ENCODE measurements around the gene PRMT3.
"Not testable (repeated sequence)": the region's sequence is repeated elsewhere in the genome, so short reads cannot be mapped to it uniquely, and the experiment has no call there.

PRMT3 gene

DNA sequence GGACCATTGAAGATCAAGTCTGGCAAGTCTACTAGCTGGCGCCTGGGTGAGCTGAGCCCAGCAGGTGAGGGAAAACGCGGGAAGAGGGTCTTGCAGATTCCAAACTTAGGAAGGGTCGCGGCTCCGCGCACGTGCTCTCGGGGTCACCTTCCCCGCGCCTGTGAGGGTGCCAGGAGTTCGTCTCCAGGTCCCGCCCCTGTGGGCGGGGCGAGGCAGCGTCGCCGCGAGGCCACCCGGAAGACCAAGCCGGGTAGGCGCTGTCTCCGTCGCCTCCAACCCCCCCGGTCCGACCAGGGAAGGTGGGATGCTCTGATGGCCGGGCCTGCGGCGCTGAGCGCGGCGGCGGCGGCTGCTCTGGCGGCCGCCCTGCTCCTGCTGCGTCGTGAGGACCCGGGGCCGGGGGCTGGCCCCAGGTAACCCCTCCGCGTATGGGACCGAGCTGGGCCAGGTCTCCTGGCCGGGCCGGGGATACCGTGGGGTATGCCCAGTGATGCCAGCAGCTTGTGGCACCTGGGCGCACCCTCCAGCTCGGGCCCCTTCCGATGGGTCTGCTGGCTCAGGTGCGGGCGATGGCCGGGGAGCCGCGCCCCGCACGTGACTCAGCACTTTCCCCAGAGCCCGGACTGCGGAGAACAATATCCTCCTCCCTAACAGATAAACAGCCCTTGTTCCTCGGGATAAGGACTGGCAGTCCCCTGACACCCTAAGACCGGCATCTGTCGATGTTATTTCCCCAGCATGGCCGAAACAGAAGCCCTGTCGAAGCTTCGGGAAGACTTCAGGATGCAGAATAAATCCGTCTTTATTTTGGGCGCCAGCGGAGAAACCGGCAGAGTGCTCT, 23.8 kb upstream of the PRMT3 start, which contains the start of gene HTATIP2:
Gene HTATIP2, plus strand, starts transcription at position 215 of the 841 bp plus-strand sequence. Its CDS starts 524 bp downstream, at position 739.
- Histone ChIP-seq H3K4me1 (ENCODE audit: control insufficient read depth, insufficient read depth, low read length) (peaks cover 62% of the 10 kb centered on the region), H3K9me3 (replicated peaks; ENCODE audit: low read length) (no peaks in the 10 kb centered on the region), H3K27me3 (ENCODE audit: control insufficient read depth, insufficient read depth, low read length) (no peaks in the 10 kb centered on the region), H3K4me2 (ENCODE audit: low read length) (peak within 1 kb of the TSS; percentile 89), H3K4me3 (ENCODE audit: low read length) (peak within 1 kb of the TSS; percentile 75), H3K9ac (ENCODE audit: low read depth, low read length) (peak within 1 kb of the TSS; percentile 87), H3K36me3 (ENCODE audit: insufficient read depth, low read length) (no peaks in the 10 kb centered on the region)

DNA sequence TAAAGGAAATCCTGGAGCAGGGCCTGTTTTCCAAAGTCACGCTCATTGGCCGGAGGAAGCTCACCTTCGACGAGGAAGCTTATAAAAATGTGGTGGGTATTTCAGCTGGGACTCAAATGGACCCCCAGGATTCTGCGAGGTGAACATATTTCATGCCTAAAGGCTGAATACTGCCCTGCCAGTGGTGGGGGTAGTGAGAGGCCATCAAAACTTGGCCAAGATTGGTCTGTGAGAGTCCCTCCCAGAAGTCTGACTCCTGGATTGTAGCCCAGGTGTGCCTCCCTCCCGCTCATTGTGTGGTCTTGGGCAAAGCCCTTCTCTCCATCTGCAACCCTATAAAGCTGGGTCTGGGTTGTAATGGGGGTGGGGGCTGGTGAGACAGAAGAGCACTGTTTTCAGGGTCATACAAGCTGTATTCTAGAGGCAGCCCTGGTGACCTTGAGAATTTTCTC, 23.1 kb upstream of the PRMT3 start:
- Histone ChIP-seq H3K9ac (ENCODE audit: low read depth, low read length) (peak overlapping the region; percentile 87), H3K9me3 (replicated peaks; ENCODE audit: low read length) (no peaks in the 10 kb centered on the region), H3K36me3 (ENCODE audit: insufficient read depth, low read length) (no peaks in the 10 kb centered on the region), H3K4me3 (ENCODE audit: low read length) (peak overlapping the region; percentile 75), H3K4me1 (ENCODE audit: control insufficient read depth, insufficient read depth, low read length) (peaks cover 69% of the 10 kb centered on the region), H3K4me2 (ENCODE audit: low read length) (peak overlapping the region; percentile 89), H3K27me3 (ENCODE audit: control insufficient read depth, insufficient read depth, low read length) (no peaks in the 10 kb centered on the region)

DNA sequence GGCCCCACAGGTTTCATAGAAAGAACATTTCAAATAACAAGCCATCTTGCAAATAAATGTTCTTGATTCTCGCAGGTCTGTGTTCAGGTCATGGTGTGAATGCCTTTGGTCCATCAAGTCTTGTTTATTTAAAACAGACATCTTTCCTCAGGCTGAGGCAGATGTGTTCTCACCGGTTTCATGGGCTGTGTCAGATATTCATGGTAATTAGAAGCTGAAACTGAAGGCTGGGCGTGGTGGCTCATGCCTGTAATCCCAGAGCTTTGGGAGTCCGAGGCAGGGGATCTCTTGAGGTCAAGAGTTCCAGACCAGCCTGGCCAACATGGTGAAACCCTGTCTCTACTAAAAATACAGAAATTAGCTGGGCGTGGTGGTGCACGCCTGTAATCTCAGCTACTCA, 22.1 kb upstream of the PRMT3 start:
- not testable (repeated sequence) for H3K4me3 ChIP-seq (ENCODE audit: low read length); H3K27me3 ChIP-seq (ENCODE audit: control insufficient read depth, insufficient read depth, low read length); H3K9me3 ChIP-seq (replicated peaks; ENCODE audit: low read length); H3K4me2 ChIP-seq (ENCODE audit: low read length); H3K36me3 ChIP-seq (ENCODE audit: insufficient read depth, low read length); H3K9ac ChIP-seq (ENCODE audit: low read depth, low read length)
- H3K4me1 ChIP-seq (ENCODE audit: control insufficient read depth, insufficient read depth, low read length) = peaks cover 70% of the 10 kb centered on the region

DNA sequence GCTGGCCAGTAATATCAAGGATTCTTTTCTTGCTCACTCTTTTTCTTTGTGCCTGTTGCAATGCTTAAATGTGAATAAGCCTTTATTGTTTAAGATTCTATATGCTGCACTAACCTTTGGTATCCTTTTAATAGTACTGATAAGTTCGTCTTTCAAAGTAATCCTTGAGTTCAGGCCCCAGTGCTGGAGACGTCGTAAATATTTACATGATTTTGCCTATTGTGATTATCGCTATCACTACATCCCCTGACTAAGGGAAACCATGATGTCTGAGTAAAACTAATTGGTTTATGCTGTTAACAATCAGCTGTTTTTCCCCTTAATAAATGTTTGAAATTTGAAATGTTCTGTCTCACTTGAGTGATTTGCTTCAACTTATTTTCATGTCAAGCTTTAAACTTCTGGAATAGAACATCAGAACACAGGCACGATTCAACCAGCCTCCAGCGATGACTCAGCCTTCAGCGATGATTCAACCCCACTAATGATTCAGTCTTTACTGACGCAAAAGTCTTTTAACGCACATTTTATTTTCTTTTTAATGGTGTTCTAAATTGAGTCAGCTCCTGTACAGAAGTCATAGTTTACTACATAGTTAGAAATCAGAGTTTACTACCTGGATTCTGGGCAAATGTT, 20.1 kb upstream of the PRMT3 start:
- Histone ChIP-seq H3K27me3 (ENCODE audit: control insufficient read depth, insufficient read depth, low read length) (no peaks in the 10 kb centered on the region), H3K4me2 (ENCODE audit: low read length) (peak overlapping the region; percentile 55), H3K4me1 (ENCODE audit: control insufficient read depth, insufficient read depth, low read length) (peaks cover 59% of the 10 kb centered on the region), H3K9ac (ENCODE audit: low read depth, low read length) (peak overlapping the region; percentile 59), H3K4me3 (ENCODE audit: low read length) (peak overlapping the region; percentile 4), H3K9me3 (replicated peaks; ENCODE audit: low read length) (no peaks in the 10 kb centered on the region), H3K36me3 (ENCODE audit: insufficient read depth, low read length) (no peaks in the 10 kb centered on the region)

DNA sequence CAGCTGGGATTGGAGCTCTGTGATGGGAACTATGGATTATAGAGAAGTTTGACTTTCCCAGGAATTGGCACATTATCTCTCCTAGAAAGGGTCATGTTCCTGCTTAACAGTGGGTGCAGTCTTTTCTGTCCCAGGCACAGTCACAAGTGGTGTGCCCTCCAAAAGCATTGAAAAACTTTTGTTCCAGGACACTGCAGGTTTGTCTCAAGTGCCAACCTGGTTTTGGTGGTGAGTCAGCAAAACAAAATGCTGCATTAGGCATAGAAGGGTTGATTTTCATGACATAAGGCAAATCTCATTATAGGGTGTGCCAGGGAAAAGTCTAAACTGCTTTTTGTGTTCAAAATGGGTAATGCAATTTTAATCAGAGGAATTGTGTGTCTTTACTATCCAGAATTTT, 19.1 kb upstream of the PRMT3 start:
- no peaks in the 10 kb centered on the region for H3K9me3 ChIP-seq (replicated peaks; ENCODE audit: low read length)
- H3K4me1 ChIP-seq (ENCODE audit: control insufficient read depth, insufficient read depth, low read length) = peaks cover 49% of the 10 kb centered on the region
- H3K27me3 ChIP-seq (ENCODE audit: control insufficient read depth, insufficient read depth, low read length) = no peaks in the 10 kb centered on the region
- no peak overlapping the region for H3K4me3 ChIP-seq (ENCODE audit: low read length)
- H3K36me3 ChIP-seq (ENCODE audit: insufficient read depth, low read length) = no peaks in the 10 kb centered on the region
- peak overlapping the region; percentile 30 for H3K4me2 ChIP-seq (ENCODE audit: low read length)
- peak overlapping the region; percentile 40 for H3K9ac ChIP-seq (ENCODE audit: low read depth, low read length)

DNA sequence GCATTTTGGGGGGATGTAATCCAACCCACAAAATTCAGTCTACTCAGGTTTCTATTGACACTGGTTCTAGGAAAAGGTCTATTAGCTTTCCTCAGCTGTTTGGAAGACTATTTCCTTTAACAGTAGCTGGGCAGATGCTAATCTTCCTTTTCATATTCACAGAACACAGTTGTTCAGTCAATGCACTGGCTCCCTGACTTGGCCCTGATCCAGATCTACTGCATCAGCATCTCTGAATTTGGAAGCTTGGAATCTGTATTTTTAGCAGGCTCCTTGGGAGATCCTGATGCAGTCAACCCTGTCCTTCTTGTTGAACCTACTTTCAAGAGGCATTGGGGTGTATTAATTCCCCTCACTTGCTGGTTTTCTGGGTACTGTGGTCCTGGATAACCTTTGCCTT, 17.7 kb upstream of the PRMT3 start:
- no peak overlapping the region for H3K9ac ChIP-seq (ENCODE audit: low read depth, low read length)
- no peak overlapping the region for H3K4me3 ChIP-seq (ENCODE audit: low read length)
- H3K4me2 ChIP-seq (ENCODE audit: low read length) = no peak overlapping the region
- H3K4me1 ChIP-seq (ENCODE audit: control insufficient read depth, insufficient read depth, low read length) = peaks cover 51% of the 10 kb centered on the region
- H3K9me3 ChIP-seq (replicated peaks; ENCODE audit: low read length) = no peaks in the 10 kb centered on the region
- no peaks in the 10 kb centered on the region for H3K36me3 ChIP-seq (ENCODE audit: insufficient read depth, low read length)
- H3K27me3 ChIP-seq (ENCODE audit: control insufficient read depth, insufficient read depth, low read length) = no peaks in the 10 kb centered on the region

- H3K9ac ChIP-seq (ENCODE audit: low read depth, low read length) = no peak overlapping the region
- H3K27me3 ChIP-seq (ENCODE audit: control insufficient read depth, insufficient read depth, low read length) = no peaks in the 10 kb centered on the region
- H3K9me3 ChIP-seq (replicated peaks; ENCODE audit: low read length) = no peaks in the 10 kb centered on the region
- no peaks in the 10 kb centered on the region for H3K36me3 ChIP-seq (ENCODE audit: insufficient read depth, low read length)
- H3K4me2 ChIP-seq (ENCODE audit: low read length) = no peak overlapping the region
- H3K4me1 ChIP-seq (ENCODE audit: control insufficient read depth, insufficient read depth, low read length) = peaks cover 39% of the 10 kb centered on the region
- H3K4me3 ChIP-seq (ENCODE audit: low read length) = no peak overlapping the region
These were observed 15.4 kb upstream of the PRMT3 start for GRCh38 chr11:20372081-20372626.

DNA sequence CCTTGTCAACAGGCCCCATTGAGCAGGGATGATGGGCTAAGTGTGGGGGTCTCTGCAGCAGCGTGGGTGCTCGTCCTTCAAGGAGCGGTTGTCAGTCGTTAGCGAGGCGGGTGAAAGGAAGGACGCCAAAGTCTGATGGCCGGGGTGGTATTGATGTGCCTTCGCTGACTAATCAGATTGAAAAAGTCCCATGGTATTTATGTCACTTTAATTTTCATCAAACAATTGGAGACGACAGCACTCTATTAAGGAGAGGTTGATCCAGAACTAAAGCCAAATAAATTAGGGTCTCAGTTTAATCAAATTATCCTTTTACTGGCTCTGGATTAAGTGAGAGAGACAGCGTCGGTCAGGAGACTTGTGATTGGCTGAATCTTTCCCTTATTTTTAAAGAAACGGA, 14.4 kb upstream of the PRMT3 start:
- Histone ChIP-seq H3K9me3 (replicated peaks; ENCODE audit: low read length) (no peaks in the 10 kb centered on the region), H3K4me2 (ENCODE audit: low read length) (no peak overlapping the region), H3K4me1 (ENCODE audit: control insufficient read depth, insufficient read depth, low read length) (peaks cover 31% of the 10 kb centered on the region), H3K4me3 (ENCODE audit: low read length) (no peak overlapping the region), H3K36me3 (ENCODE audit: insufficient read depth, low read length) (no peaks in the 10 kb centered on the region), H3K27me3 (ENCODE audit: control insufficient read depth, insufficient read depth, low read length) (no peaks in the 10 kb centered on the region), H3K9ac (ENCODE audit: low read depth, low read length) (no peak overlapping the region)

DNA sequence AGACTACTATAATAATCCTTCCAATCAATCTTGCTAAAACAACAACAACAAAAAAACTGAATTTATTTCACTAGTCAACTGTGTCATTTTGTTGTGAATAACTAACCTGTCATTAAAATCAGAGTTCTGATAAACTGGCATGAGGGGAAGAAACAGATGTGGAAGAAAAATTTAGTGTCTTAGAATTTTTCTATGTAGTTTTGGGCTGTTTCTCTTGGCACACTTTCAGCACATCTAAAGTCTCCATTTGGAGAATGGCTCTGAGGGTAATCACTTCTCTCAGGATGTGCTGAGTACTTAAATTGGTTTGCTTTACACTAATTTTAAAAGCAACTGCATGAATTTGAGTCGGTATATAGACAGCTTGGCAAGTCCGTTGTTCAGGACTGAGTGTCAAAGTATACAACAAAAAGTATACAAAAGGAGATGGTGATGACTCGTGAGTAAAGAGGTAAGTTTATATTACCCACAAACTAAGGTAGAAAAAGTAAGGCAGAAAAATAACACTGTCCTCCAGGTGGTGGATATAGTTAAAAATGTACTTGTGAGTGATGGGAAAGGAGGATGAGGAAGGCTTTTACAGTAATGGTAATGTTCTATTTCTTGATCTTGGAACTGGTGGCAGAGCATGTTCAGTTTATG, 13.8 kb upstream of the PRMT3 start:
- Histone ChIP-seq H3K36me3 (ENCODE audit: insufficient read depth, low read length) (no peaks in the 10 kb centered on the region), H3K27me3 (ENCODE audit: control insufficient read depth, insufficient read depth, low read length) (no peaks in the 10 kb centered on the region), H3K9ac (ENCODE audit: low read depth, low read length) (no peak overlapping the region), H3K9me3 (replicated peaks; ENCODE audit: low read length) (no peaks in the 10 kb centered on the region), H3K4me3 (ENCODE audit: low read length) (no peak overlapping the region), H3K4me1 (ENCODE audit: control insufficient read depth, insufficient read depth, low read length) (peaks cover 26% of the 10 kb centered on the region), H3K4me2 (ENCODE audit: low read length) (no peak overlapping the region)

DNA sequence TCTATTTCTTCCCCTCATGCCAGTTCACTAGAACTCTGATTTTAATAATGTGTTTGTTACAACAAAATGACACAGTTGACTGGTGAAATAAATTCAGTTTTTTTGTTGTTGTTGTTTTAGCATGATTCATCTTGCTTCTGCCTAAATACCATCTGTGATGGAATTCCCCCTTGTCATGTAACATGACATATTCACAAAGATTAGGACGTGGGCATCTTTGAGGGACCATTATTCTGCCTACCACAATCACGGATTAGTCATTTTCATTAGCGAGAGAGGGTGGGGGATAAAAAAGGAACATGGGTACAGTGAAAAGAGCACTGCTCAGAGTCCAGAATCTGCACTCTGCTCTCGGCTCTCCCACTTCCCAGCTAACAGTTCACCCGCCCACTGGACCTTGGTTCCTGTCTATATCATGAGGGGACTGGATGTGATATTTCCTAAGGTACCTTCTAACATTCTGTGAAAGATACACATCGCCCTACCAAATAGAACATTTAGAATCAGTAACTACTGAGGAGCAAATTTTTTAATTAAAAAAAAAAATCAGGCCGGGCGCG, 12.7 kb upstream of the PRMT3 start:
- Histone ChIP-seq H3K9ac (ENCODE audit: low read depth, low read length) (no peak overlapping the region), H3K27me3 (ENCODE audit: control insufficient read depth, insufficient read depth, low read length) (no peaks in the 10 kb centered on the region), H3K4me2 (ENCODE audit: low read length) (no peak overlapping the region), H3K9me3 (replicated peaks; ENCODE audit: low read length) (no peaks in the 10 kb centered on the region), H3K36me3 (ENCODE audit: insufficient read depth, low read length) (peaks cover 4% of the 10 kb centered on the region), H3K4me3 (ENCODE audit: low read length) (no peak overlapping the region), H3K4me1 (ENCODE audit: control insufficient read depth, insufficient read depth, low read length) (peaks cover 16% of the 10 kb centered on the region)

GRCh38 chr11:20376162-20376730, 11.3 kb upstream of the PRMT3 start:
- peaks cover 4% of the 10 kb centered on the region for H3K36me3 ChIP-seq (ENCODE audit: insufficient read depth, low read length)
- no peak overlapping the region for H3K4me2 ChIP-seq (ENCODE audit: low read length)
- no peaks in the 10 kb centered on the region for H3K27me3 ChIP-seq (ENCODE audit: control insufficient read depth, insufficient read depth, low read length)
- H3K9me3 ChIP-seq (replicated peaks; ENCODE audit: low read length) = no peaks in the 10 kb centered on the region
- H3K4me1 ChIP-seq (ENCODE audit: control insufficient read depth, insufficient read depth, low read length) = peaks cover 16% of the 10 kb centered on the region
- H3K4me3 ChIP-seq (ENCODE audit: low read length) = no peak overlapping the region
- no peak overlapping the region for H3K9ac ChIP-seq (ENCODE audit: low read depth, low read length)
